Hepatocyte (in vitro differentiated cells): Measurements from ENCODE around the gene HDAC6. TPM values are rescaled to one million over a fixed set of nuclear protein-coding genes. Genes with fewer than 3 reads are reported as not detected.

Experiments used
- DNase-seq: peaks from one replicate; pipeline ENCODE4 v3.0.0-alpha.2; 2016; ENCODE audit warnings: low spot score
- H2AFZ ChIP-seq: fragments of 200-600 bp; sonication (generic); 2 replicates; pipeline ENCODE4 v1.6.0; 2016; ENCODE audit warnings: antibody characterized with exemption, mild to moderate bottlenecking
- H3K27ac ChIP-seq: fragments of 200-600 bp; sonication (generic); 2 replicates; pipeline ENCODE4 v1.5.1; 2016; ENCODE audit warnings: mild to moderate bottlenecking
- H3K27me3 ChIP-seq: fragments of 200-600 bp; sonication (generic); 2 replicates; pipeline ENCODE4 v1.6.1; 2016
- H3K36me3 ChIP-seq: fragments of 200-600 bp; sonication (generic); replicated peaks from 2 replicates; pipeline ENCODE4 v1.5.1; 2016; ENCODE audit warnings: low read depth; ENCODE audit not compliant: insufficient read depth
- H3K4me1 ChIP-seq: fragments of 200-600 bp; sonication (generic); 2 replicates; pipeline ENCODE4 v1.5.1; 2016; ENCODE audit warnings: mild to moderate bottlenecking, moderate library complexity; ENCODE audit not compliant: insufficient read depth
- H3K4me2 ChIP-seq: fragments of 200-600 bp; sonication (generic); 2 replicates; pipeline ENCODE4 v1.6.0; 2016
- H3K4me3 ChIP-seq: fragments of 200-600 bp; sonication (generic); 2 replicates; pipeline ENCODE4 v1.5.1; 2016; ENCODE audit warnings: mild to moderate bottlenecking
- H3K79me2 ChIP-seq: fragments of 200-600 bp; sonication (generic); 2 replicates; pipeline ENCODE4 v1.6.0; 2017; ENCODE audit warnings: mild to moderate bottlenecking
- H3K9me2 ChIP-seq: fragments of 200-600 bp; sonication (generic); replicated peaks from 2 replicates; pipeline ENCODE4 v1.6.0; 2017; ENCODE audit warnings: mild to moderate bottlenecking; ENCODE audit not compliant: insufficient read depth
- H3K9me3 ChIP-seq: fragments of 200-600 bp; sonication (generic); 2 replicates; pipeline ENCODE4 v1.5.1; 2016; ENCODE audit warnings: low read depth, mild to moderate bottlenecking
- H4K20me1 ChIP-seq: fragments of 200-600 bp; sonication (generic); 2 replicates; pipeline ENCODE4 v1.6.0; 2016; ENCODE audit warnings: mild to moderate bottlenecking; ENCODE audit not compliant: insufficient read depth, poor library complexity, severe bottlenecking
- CTCF ChIP-seq: fragments of 200-600 bp; sonication (generic); IDR thresholded peaks from 2 replicates; pipeline ENCODE4 v1.5.1; 2016; ENCODE audit warnings: antibody characterized with exemption, mild to moderate bottlenecking; ENCODE audit not compliant: poor library complexity
- EZH2 ChIP-seq: fragments of 200-600 bp; sonication (generic); IDR thresholded peaks from 2 replicates; pipeline ENCODE4 v1.6.1; 2016; ENCODE audit warnings: antibody characterized with exemption, mild to moderate bottlenecking, borderline replicate concordance
- EZH2phosphoT487 ChIP-seq: fragments of 200-600 bp; sonication (generic); IDR thresholded peaks from one replicate; pipeline ENCODE4 v1.6.1; 2018; ENCODE audit warnings: antibody characterized with exemption, mild to moderate bottlenecking, low read depth, moderate library complexity; ENCODE audit not compliant: unreplicated experiment, severe bottlenecking
- WGBS: methylation state at CpG from one replicate; pipeline ENCODE4 v1.1.6; 2016; ENCODE audit warnings: low lambda C conversion rate; ENCODE audit errors: missing lambda C conversion rate; 5-methylcytosine and 5-hydroxymethylcytosine counted together
- polyA plus RNA-seq: library from polyadenylated mRNA; unstranded; fragments of >200 nt; fragmentation: Nextera tagmentation; extraction: Ambion mirVana; gene quantifications from 2 replicates; pipeline ENCODE4 v1.2.1, GENCODE V29; 2016
- total RNA-seq: library from RNA; depleted of rRNA; stranded (reverse); fragments of >200 nt; gene quantifications from 2 replicates; pipeline ENCODE4 v1.2.3, GENCODE V29; 2014

Gene HDAC6
- total and polyA plus RNA-seq, 2 experiments from 2014 or later = 68.9 to 96.3 TPM

GRCh38 chrX:48786825-48787504 is 14.9 kb upstream of the HDAC6 start:
- H3K27ac ChIP-seq = no peak overlapping the region
- WGBS = 73% methylated on average over 6 of the region's 6 CpGs
- no peaks in the 10 kb centered on the region for H3K36me3 ChIP-seq
- no peak overlapping the region for H3K4me2 ChIP-seq
- TF ChIP-seq EZH2phosphoT487 = no peak
- TF ChIP-seq CTCF = no peak
- TF ChIP-seq EZH2 = no peak
- H3K9me3 ChIP-seq = no peaks in the 10 kb centered on the region
- H3K4me3 ChIP-seq = no peak overlapping the region
- H2AFZ ChIP-seq = no peak overlapping the region
- H3K27me3 ChIP-seq = no peaks in the 10 kb centered on the region
- H3K4me1 ChIP-seq = no peaks in the 10 kb centered on the region
- H3K79me2 ChIP-seq = no peaks in the 10 kb centered on the region
- no peak for DNase-seq
- H4K20me1 ChIP-seq = no peaks in the 10 kb centered on the region
- H3K9me2 ChIP-seq = no peaks in the 10 kb centered on the region

DNA sequence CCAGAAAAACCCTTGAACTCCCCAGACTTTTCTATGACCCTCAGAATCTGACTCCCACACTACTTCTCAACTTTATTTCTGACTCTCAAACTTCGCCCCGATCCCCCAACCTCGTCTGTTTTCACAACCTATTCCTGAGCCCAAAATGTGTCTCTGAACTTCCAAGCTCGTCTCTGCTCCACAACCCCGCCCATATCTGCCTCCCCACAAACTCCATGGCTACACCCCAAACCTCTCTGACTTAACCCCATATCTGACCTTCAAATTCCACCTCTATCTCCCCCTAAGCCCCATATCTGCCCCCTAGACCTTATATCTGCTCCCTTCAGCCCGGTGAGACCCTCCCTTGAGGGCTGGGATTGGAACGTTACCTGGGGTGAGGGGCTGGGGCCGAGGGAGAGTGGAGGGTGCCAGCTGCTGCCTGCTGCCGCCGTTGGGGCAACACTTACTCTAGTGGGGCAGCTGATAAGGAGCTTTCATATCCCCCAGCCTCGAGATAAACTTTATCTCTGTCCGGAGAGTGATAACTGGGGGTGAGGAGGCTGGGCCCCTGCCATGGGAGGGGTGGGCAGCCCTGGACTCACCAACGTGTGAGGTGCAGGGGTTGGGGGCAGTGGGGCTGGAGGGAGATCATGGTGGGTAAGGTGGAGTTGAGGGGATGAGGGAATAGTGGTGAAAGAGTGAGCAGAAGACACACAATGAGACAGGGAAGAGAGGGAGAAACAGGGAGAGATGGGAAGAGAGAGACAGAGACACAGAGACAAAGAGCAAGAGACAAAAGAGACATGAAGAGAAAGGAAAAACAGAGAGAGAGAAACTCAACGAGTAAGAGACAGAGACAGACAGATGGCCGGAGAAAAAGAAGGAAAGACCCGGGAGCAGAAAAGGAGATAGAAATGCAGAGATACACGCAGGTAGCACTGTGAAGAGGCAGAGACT is 14.1 kb upstream of the HDAC6 start:
- WGBS = 61% methylated on average over 17 of the region's 17 CpGs
- no peaks in the 10 kb centered on the region for H3K4me1 ChIP-seq
- no peak overlapping the region for H3K4me2 ChIP-seq
- H2AFZ ChIP-seq = no peak overlapping the region
- H3K27me3 ChIP-seq = no peaks in the 10 kb centered on the region
- H3K9me2 ChIP-seq = no peaks in the 10 kb centered on the region
- no peak overlapping the region for H3K4me3 ChIP-seq
- TF ChIP-seq CTCF = no peak
- no peak for TF ChIP-seq EZH2
- no peak for TF ChIP-seq EZH2phosphoT487
- H3K27ac ChIP-seq = no peak overlapping the region
- H4K20me1 ChIP-seq = no peaks in the 10 kb centered on the region
- no peaks in the 10 kb centered on the region for H3K79me2 ChIP-seq
- no peaks in the 10 kb centered on the region for H3K9me3 ChIP-seq
- no peak for DNase-seq
- H3K36me3 ChIP-seq = no peaks in the 10 kb centered on the region

DNA sequence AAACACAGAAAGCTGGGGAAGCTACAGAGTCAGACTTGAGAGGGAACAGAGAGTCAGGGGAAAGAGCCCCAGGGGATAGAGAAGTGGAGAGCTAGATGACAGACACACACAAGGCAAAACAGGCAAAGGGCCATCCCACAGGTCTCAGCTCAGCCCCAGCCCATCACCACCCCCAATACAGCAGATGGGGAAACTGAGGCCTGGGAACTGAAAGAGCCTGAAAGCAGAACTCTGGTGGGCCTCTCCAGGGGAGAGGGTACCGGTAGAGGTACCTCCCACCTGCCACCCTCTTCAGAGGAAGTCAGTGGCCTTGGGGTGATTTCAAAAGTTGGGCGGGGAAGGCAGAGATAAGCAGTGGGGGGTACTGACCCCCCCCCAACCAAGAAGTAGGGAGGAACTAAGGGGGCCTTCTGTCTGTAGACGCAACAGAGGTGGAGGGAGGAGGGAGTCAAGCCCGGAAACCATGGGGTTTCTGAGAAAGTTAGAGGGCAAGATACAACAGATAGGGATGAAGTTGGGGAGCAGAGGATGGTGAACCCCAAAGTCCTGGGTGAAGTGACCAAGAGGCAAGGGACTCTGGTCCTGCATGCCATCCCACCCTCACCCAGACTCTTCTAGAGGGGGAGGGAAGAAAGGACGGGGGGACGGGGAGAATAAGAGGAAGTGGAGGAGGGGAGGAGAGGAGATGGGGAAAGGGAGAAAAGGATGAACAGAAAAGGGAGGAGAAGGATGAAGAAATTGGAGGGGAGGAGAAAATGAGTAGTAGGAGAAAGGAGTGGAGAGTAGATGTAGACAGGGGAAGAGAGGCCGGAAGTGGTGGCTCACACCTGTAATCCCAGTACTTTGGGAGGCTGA is 12.3 kb upstream of the HDAC6 start:
- Histone ChIP-seq H3K79me2 (no peaks in the 10 kb centered on the region), H3K4me2 (no peak overlapping the region), H3K4me1 (peaks cover 4% of the 10 kb centered on the region), H3K36me3 (no peaks in the 10 kb centered on the region), H4K20me1 (no peaks in the 10 kb centered on the region), H3K27me3 (no peaks in the 10 kb centered on the region), H3K4me3 (no peak overlapping the region), H3K27ac (no peak overlapping the region), H2AFZ (no peak overlapping the region), H3K9me2 (no peaks in the 10 kb centered on the region), H3K9me3 (no peaks in the 10 kb centered on the region)
- DNase-seq = no peak
- TF ChIP-seq EZH2 (no peak), EZH2phosphoT487 (no peak), CTCF (no peak)
- WGBS = 90% methylated on average over 6 of the region's 7 CpGs
